CD14-positive monocyte (primary cell): ENCODE measurements around the gene KYAT1. TPM values are rescaled to one million over a fixed set of nuclear protein-coding genes. Genes with fewer than 3 reads are reported as not detected.

Experiments used
- DNase-seq, 3 donors: peaks; one replicate each; pipeline ENCODE4 v3.0.0-alpha.2; 2011 to 2022
- H2AFZ ChIP-seq: 2 replicates; pipeline ENCODE4 v1.6.0; 2012; ENCODE audit warnings: mild to moderate bottlenecking, low read depth, low read length, inconsistent platforms; ENCODE audit not compliant: insufficient read depth, poor library complexity, severe bottlenecking
- H3K27ac ChIP-seq, 2 donors: 1 replicate in 1 of 2; 2 replicates in 1 of 2; pipeline ENCODE4 v1.5.1; 2012 to 2013; ENCODE audit warnings: low read length in 2 of 2, control low read depth in 1 of 2, inconsistent platforms in 1 of 2, low read depth in 1 of 2, mild to moderate bottlenecking in 1 of 2
- H3K27me3 ChIP-seq, 2 donors: one replicate each; pipeline versions ENCODE4 v1.6.0 to v1.6.1; 2011 to 2013; ENCODE audit warnings: low read length in 2 of 2; ENCODE audit not compliant: control insufficient read depth in 2 of 2, insufficient read depth in 2 of 2
- H3K36me3 ChIP-seq, 2 donors: replicated peaks in 1 of 2; 1 replicate in 1 of 2; 2 replicates in 1 of 2; pipeline versions ENCODE4 v1.5.1 to v1.6.1; 2012 to 2013; ENCODE audit warnings: low read length in 2 of 2, control low read depth in 1 of 2, inconsistent platforms in 1 of 2, mild to moderate bottlenecking in 1 of 2; ENCODE audit not compliant: insufficient read depth in 2 of 2, control insufficient read depth in 1 of 2
- H3K4me1 ChIP-seq, 2 donors: 1 replicate in 1 of 2; 2 replicates in 1 of 2; pipeline versions ENCODE4 v1.5.1 to v1.6.1; 2012 to 2013; ENCODE audit warnings: low read length in 2 of 2, control low read depth in 1 of 2, inconsistent platforms in 1 of 2, mild to moderate bottlenecking in 1 of 2, moderate library complexity in 1 of 2; ENCODE audit not compliant: insufficient read depth in 2 of 2, control insufficient read depth in 1 of 2
- H3K4me2 ChIP-seq: replicated peaks from 2 replicates; pipeline ENCODE3; 2012; ENCODE audit warnings: low read length, moderate library complexity, mild to moderate bottlenecking; ENCODE audit not compliant: poor library complexity, severe bottlenecking; ENCODE audit errors: extremely low read depth
- H3K4me3 ChIP-seq, 3 experiments: fragments of 200-600 bp in 1 of 3; sonication (generic) in 1 of 3; replicated peaks in 1 of 3; 1 replicate in 2 of 3; 2 replicates in 1 of 3; pipeline ENCODE4 v1.5.1; 2011 to 2013; ENCODE audit warnings: low read length in 3 of 3, mild to moderate bottlenecking in 3 of 3, control low read depth in 2 of 3, low read depth in 2 of 3, inconsistent platforms in 1 of 3, moderate library complexity in 1 of 3
- H3K79me2 ChIP-seq: 2 replicates; pipeline ENCODE4 v1.6.0; 2012; ENCODE audit warnings: mild to moderate bottlenecking, control low read depth, inconsistent platforms, low read length, moderate library complexity; ENCODE audit not compliant: insufficient read depth
- H3K9ac ChIP-seq: 2 replicates; pipeline ENCODE4 v1.6.0; 2017; ENCODE audit warnings: low read length, mild to moderate bottlenecking; ENCODE audit not compliant: insufficient read depth, poor library complexity, severe bottlenecking
- H3K9me3 ChIP-seq, 2 donors: replicated peaks in 1 of 2; 1 replicate in 1 of 2; 2 replicates in 1 of 2; pipeline versions ENCODE4 v1.5.1 to v1.6.1; 2012 to 2013; ENCODE audit warnings: low read length in 2 of 2, control low read depth in 1 of 2; ENCODE audit not compliant: control insufficient read depth in 1 of 2, insufficient read depth in 1 of 2
- H4K20me1 ChIP-seq: 2 replicates; pipeline ENCODE4 v1.6.0; 2012; ENCODE audit warnings: mild to moderate bottlenecking, low read length, control low read depth, moderate library complexity; ENCODE audit not compliant: insufficient read depth
- H3K27ac Mint-ChIP-seq, 7 donors: one replicate each; pipeline ENCODE4 v1.8.0; 2020; ENCODE audit warnings: mild to moderate bottlenecking in 7 of 7, mixed read lengths in 7 of 7, moderate library complexity in 6 of 7, inconsistent platforms in 2 of 7
- H3K27me3 Mint-ChIP-seq, 3 donors: one replicate each; pipeline ENCODE4 v1.8.0; 2021 to 2022; ENCODE audit warnings: low read depth in 3 of 3, mild to moderate bottlenecking in 3 of 3, mixed read lengths in 3 of 3, moderate library complexity in 3 of 3, inconsistent platforms in 1 of 3
- H3K36me3 Mint-ChIP-seq, 2 donors: one replicate each; pipeline ENCODE4 v1.8.0; 2020; ENCODE audit warnings: mixed read lengths in 2 of 2, inconsistent platforms in 1 of 2, mild to moderate bottlenecking in 1 of 2
- H3K4me1 Mint-ChIP-seq: one replicate; pipeline ENCODE4 v1.8.0; 2020; ENCODE audit warnings: mild to moderate bottlenecking, mixed read lengths
- H3K4me3 Mint-ChIP-seq, 2 donors: one replicate each; pipeline ENCODE4 v1.8.0; 2020; ENCODE audit warnings: mild to moderate bottlenecking in 2 of 2, mixed read lengths in 2 of 2, moderate library complexity in 1 of 2
- H3K9me3 Mint-ChIP-seq, 7 donors: one replicate each; pipeline ENCODE4 v1.8.0; 2020 to 2022; ENCODE audit warnings: mixed read lengths in 7 of 7, mild to moderate bottlenecking in 6 of 7, moderate library complexity in 6 of 7, inconsistent platforms in 2 of 7
- CTCF ChIP-seq: fragments of 200-600 bp; IDR thresholded peaks from one replicate; pipeline ENCODE4 v1.8.0; 2022; ENCODE audit warnings: antibody characterized with exemption, mild to moderate bottlenecking
- WGBS: methylation state at CpG from one replicate; pipeline ENCODE4 v1.1.5; 2013; ENCODE audit warnings: missing lambda C conversion rate; ENCODE audit not compliant: insufficient coverage; 5-methylcytosine and 5-hydroxymethylcytosine counted together
- intact Hi-C, 2 donors: fragments of 100-400 bp; cut with micrococcal nuclease; formaldehyde crosslinking; loops; one replicate each; pipeline versions ENCODE4 v1.15.0 to v1.15.1; 2023
- polyA plus RNA-seq, 3 donors: library from polyadenylated mRNA; depleted of rRNA in 1 of 3; unstranded in 2 of 3; stranded (reverse) in 1 of 3; fragments of 300-500 nt in 2 of 3; fragments of >200 nt in 1 of 3; fragmentation: Illumina TruSeq in 2 of 3; gene quantifications; 1 replicate in 2 of 3; 2 replicates in 1 of 3; pipeline ENCODE4 v1.2.3, GENCODE V29; 2012 to 2021

Gene KYAT1
- polyA plus RNA-seq, 3 donors = 2.4 to 4.5 (median 3.6) TPM

- no peak overlapping the region for H3K27ac Mint-ChIP-seq
- no peak for DNase-seq
- H3K4me1 ChIP-seq = peaks cover 4 to 6% of the 10 kb centered on the region in 2 donors
- no peak overlapping the region for H2AFZ ChIP-seq
- no peaks in the 10 kb centered on the region for H3K27me3 ChIP-seq
- H3K9me3 Mint-ChIP-seq = no peaks in the 10 kb centered on the region
- H3K4me3 ChIP-seq = no peak overlapping the region
- H3K79me2 ChIP-seq = peaks cover 14% of the 10 kb centered on the region
- WGBS = 98% methylated on average over 6 of the region's 8 CpGs
- peaks cover 52 to 76% of the 10 kb centered on the region in 2 donors for H3K36me3 ChIP-seq
- H3K4me1 Mint-ChIP-seq = peaks cover 8% of the 10 kb centered on the region
- intact Hi-C loops = no loop called here
- no peak overlapping the region for H3K9ac ChIP-seq
- H3K27ac ChIP-seq = no peak overlapping the region
- no peaks in the 10 kb centered on the region for H3K9me3 ChIP-seq
- no peak for TF ChIP-seq CTCF
- H3K27me3 Mint-ChIP-seq = no peaks in the 10 kb centered on the region
- peaks cover 61 to 79% of the 10 kb centered on the region in 2 donors for H3K36me3 Mint-ChIP-seq
- H3K4me2 ChIP-seq = no peak overlapping the region
- H4K20me1 ChIP-seq = no peaks in the 10 kb centered on the region
- H3K4me3 Mint-ChIP-seq = no peak overlapping the region
These were observed 88.6 kb downstream of the KYAT1 start for GRCh38 chr9:128792978-128793686.

- H3K27ac ChIP-seq = no peak overlapping the region
- H3K27me3 ChIP-seq = no peaks in the 10 kb centered on the region
- H3K4me3 ChIP-seq = no peak overlapping the region
- 92% methylated on average over 8 of the region's 9 CpGs for WGBS
- DNase-seq = no peak
- H3K27me3 Mint-ChIP-seq = no peaks in the 10 kb centered on the region
- no peak overlapping the region for H3K4me2 ChIP-seq
- H3K36me3 ChIP-seq = peaks cover 43 to 66% of the 10 kb centered on the region in 2 donors
- TF ChIP-seq CTCF = no peak
- H3K36me3 Mint-ChIP-seq = peaks cover 53 to 69% of the 10 kb centered on the region in 2 donors
- no peaks in the 10 kb centered on the region for H3K9me3 ChIP-seq
- no peak overlapping the region for H3K27ac Mint-ChIP-seq
- peaks cover 14% of the 10 kb centered on the region for H3K4me1 Mint-ChIP-seq
- H3K4me1 ChIP-seq = peaks cover 10 to 14% of the 10 kb centered on the region in 2 donors
- intact Hi-C loops = no loop called here
- no peaks in the 10 kb centered on the region for H3K9me3 Mint-ChIP-seq
- no peak overlapping the region for H3K9ac ChIP-seq
- no peak overlapping the region for H3K4me3 Mint-ChIP-seq
- H3K79me2 ChIP-seq = peaks cover 24% of the 10 kb centered on the region
- no peak overlapping the region for H2AFZ ChIP-seq
- no peaks in the 10 kb centered on the region for H4K20me1 ChIP-seq
These were observed 89.6 kb downstream of the KYAT1 start for GRCh38 chr9:128792134-128792533.
